ENCODE data around the gene IGSF3.
"Not testable (repeated sequence)": the region's sequence is repeated elsewhere in the genome, so short reads cannot be mapped to it uniquely, and the experiment has no call there.

The IGSF3 gene

DNA sequence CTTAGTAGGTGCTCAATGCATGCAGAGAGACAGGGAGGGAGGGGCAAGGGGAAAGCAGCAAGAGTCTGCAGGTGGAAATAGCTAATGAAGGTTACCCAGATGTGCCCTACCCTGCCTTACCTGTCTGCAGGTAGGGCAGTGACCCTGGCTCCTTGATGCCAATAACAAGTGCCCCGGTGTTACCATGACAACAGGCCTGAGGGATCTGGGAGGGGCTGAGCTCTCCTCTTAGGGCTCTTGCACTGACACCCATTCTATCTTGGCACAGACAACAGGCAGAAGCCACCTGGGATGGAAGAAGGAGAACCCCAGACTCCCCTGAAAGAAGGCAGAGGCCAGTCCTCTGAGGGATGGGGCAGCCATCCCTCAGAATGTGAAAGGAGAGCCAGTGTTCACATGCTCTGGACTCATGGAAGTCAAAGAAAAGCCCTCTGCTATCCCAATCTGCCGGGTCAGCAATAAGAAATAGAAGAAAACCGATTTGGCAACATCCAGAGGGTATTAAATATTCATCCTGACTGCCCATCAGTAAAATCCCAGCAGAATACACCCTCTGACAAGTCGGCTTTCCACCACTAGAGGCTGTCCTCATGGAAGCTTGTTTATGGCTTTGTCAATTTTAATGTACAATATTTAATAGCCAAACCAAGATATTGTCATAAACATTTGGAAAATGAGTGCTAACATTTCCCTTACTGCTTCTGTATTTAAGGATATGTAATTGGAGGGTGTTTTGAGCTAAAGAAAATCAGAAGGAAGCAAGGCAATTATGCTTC lies 72.3 kb downstream of the IGSF3 start:
- DNase-seq = not testable (repeated sequence)

DNA sequence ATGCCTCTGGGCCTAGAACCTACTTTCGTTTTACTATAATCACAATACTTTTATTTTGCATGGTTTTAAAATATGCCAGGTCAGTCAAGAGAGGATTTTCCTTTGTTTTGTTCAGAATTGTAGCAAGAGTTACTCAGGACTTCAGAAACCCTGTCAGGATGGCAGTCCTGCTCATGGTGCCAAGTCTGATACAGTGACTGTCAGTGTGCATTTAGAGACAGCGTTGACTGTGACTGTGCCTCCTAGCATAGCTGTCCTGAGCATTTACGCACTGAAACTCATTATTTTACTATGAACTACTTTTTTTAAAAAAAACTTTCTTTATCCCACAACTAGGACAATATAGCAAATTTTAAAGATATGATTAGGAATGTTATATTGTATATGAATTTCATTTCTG lies 73.6 kb downstream of the IGSF3 start:
- DNase-seq = not testable (repeated sequence)

DNA sequence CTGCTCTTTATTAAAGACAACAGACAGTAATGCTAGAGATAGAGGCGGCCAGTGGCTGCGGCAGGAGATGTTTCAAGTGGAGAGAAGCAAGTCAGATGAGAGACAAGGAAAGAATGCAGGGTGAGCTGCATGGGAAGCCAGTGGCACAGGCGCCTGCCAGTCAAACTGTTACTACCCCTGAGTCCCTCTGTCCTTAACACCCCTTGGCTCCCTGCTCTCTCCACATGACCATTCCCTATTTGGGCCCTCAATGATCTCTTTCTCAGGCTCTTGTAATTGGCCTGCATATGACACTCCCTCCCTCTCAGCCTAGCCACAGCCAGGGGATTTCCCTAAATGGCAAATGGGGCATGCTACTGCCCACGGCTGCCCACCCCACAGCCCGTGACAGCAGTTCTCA lies 74.1 kb downstream of the IGSF3 start:
- not testable (repeated sequence) for DNase-seq

DNA sequence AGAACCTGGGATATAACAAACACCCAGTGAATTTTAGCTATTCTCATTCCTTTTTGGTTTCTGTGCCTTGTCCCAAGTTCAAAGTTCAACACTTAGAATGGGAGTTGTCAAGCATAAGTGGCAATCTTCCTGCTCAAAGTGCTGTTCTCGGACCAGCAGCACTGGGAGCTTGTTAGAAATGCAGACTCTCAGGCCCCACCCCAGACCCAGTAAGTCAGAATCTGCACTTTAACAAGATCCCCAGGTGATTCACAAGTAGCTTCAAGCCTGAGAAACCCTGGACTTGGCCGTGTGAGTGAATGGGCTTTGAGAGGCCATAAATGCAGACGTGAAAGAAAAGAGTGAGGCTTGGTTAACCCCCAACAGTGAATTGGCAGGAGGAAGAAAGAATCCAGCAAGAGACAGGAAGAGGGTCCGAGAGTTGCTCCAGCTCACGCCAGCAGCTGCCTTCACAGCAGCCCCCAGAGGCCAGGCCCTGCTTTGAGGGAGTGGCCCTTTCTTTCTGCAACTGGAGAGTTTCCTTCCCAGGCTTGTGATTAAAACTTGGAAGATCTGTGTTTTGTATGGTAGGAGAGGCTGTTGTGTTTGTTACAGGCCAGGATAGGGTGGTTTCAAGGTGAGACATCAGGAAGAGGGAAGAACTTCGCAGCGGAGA lies 75.5 kb downstream of the IGSF3 start:
- not testable (repeated sequence) for DNase-seq

DNA sequence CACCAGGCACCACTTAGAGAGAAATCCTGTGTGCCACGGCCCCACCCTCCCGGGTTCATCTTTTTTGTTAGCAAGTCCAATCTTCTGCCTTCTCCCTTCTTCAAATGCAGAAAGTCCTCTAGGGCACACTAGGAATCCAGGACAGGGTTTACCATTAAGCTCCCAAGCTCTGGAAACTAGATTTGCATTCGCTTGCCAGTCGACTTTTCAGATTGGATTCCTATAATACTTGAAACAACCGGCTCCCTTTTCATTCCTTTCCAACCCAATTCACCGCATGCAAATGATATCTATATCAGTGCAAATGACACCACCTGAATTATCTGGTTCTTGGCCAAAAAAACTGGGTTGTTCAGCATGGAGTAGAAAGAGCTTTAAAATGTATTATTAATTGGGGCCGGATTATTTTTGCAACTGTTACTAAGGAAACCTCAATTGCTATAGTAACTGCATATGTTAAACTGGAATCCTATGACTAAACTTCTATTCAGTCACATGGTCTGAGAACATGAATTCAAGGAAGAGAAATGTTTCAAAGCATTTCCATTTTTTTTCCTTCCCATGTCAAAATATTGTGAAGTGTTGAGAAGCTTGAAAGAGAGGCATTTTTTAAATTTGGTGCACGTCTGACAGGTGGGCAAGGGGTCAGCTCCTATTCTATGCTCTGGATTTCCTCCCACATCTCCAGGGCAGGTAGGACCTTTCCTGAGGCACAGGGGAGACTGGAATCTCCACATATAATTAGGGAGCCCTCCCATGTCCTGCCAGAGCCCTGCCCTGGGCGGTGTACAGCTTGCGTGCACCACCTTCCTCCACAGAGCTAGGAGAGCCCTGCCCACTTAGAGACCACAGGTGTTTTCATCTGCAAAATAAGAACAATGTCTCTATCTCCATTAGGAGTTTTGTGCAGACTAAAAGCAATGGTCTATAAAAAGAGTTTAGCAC lies 76.3 kb downstream of the IGSF3 start:
- not testable (repeated sequence) for DNase-seq

DNA sequence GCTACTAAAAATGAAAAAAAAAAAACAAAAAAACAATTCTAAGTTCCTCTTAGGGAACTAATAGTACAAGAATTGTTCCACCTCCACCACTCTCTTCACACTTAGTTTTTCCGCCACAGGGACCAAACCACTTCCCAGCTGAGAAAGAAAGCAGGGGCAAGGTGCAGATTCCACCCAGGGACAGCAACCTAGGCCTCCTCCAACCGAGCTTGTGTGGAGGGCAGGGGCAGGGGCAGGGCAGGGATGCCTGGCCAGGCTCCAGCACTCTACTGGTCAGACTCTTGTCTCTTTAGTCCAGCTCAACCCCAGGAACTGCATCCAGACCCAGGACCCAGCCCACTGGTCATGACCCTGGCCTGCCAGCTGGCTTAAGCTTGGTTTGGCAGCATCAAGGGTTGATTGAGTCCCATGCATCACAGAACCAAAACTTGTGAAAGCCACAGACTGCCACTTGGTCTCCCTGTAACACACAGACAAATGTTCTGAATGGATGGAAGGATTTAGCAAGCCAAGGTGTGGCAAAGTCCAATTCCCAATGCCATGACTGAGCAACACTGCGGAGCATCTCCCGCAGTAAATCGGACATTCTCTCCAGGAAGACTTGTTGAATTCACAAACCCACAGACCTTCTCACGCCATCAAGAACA lies 77.1 kb downstream of the IGSF3 start:
- DNase-seq = not testable (repeated sequence)

DNA sequence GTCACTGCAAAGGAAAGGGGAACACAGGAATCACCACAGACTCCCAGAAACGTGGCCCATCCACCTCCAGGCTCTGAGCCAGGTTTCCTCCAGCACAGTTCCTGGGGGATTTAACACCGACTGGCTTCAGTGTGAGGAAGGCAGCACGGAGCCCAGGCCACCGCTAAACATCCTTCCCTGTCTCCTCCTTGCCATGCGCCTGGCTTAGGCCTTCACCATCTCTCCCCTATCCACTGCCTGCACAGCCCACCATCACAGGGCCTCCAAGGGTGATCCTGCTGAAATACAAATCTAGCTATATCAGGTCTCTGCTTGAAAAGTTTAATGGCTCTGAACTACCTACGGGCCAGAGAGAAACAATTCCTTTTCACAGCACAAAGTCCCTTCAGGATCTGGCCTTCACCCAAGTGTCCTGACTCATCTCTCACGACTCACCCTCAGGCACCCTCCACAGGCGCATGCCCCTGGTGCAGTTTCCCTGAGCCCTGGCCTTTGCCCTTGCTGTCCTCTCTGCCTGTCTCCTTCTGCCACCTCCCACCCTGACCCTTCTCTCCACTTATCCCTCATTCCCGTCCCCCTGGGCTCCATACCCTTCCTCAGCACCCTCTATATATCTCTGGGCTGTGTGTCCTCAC lies 78.3 kb downstream of the IGSF3 start:
- not testable (repeated sequence) for DNase-seq

DNA sequence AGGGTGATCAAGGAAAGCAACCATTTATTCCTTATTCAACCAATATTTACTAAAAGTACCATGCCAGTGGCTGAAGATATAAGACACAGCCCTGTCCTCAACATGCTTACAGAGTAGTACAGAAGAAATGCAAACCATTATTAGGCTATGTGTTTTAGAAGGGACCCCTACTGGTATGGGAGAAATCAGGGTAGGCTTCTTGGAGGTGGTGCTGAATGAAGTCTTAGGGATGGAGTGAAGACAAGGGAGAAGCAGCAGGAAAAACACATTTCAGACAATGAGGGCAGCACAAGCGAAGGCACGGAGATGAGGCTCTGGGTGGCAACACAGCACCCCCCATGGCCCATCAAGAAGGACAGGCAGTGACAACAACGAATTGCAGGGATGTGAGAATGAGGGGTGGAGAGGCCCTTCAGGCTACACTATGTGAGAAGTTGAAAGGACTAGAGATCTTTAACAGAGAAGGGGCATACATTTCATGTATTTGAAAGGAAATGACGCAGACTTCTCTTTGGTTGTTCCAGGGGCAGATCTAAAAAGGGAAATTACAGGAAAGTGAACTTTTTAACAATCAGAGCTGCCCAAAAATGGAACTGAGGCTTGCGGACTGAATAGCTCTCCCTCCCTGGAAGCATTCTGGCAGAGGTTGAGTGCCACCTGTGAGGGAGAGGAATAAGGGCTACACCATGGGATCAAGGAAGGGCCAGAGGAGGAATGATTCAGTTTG lies 79.9 kb downstream of the IGSF3 start:
- DNase-seq = no peak

DNA sequence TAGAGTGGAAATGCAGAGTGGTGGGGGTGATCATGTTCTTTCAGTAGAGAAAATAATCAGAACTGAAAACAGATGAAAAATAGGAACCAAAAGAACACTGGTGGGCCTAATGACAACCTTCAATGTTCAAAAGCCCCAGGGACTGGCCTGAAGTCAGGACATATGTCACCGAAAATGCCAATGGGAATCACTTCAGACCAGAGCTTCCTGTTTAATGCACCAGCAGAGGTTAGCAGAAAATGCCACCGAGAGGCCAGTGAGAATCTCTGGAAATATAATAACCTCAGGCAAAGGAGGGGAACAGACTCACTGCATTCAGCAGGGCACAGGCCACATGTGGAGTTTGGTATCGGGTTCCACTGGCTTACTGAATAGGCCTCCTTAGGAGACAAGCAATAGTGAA lies 80.8 kb downstream of the IGSF3 start:
- no peak for DNase-seq

DNA sequence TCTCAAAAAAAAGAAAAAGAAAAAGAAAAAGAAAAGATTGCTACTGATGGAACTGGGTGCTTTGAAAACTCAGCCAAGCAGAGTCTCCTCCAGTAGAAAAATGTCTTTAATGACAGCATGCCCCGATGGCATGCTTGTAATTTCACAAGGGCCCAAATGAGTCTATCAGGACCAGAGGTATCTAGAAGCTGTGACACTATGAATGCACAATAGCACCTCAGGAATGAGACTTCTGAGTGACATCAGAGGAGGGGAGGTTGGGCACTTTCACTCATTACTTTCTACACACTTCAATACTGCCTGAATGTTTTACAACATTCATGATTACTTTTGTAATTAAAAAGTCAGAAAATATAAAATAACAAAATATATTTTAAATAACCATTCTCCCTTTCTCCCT lies 81.6 kb downstream of the IGSF3 start:
- no peak for DNase-seq

DNA sequence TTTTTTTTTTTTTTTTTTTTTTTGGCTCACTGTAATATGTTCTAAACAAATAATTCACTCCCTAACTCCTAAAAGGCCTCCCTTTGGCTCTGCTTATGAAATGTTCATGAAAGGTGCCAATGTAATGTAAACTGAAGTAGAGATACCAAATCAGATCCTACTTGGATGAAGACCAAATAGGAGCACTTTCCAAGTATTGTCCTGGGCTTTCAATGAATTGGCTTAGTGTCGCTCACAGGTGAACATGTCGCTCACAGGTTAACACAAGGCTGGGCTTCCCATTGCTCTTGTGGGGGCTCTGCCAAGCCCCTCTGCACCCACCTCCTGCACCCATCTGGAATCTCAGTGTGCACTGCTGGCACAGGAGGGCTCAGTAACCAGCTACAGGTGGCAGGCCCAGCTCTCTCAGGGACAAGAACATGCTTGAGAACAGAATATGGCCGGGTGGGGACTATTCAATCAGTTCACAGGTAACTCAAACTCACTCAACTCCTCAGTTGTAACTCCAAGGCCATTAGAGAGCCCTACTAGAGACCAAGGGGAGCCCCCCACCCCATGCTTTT lies 86.1 kb downstream of the IGSF3 start:
- no peak for DNase-seq

DNA sequence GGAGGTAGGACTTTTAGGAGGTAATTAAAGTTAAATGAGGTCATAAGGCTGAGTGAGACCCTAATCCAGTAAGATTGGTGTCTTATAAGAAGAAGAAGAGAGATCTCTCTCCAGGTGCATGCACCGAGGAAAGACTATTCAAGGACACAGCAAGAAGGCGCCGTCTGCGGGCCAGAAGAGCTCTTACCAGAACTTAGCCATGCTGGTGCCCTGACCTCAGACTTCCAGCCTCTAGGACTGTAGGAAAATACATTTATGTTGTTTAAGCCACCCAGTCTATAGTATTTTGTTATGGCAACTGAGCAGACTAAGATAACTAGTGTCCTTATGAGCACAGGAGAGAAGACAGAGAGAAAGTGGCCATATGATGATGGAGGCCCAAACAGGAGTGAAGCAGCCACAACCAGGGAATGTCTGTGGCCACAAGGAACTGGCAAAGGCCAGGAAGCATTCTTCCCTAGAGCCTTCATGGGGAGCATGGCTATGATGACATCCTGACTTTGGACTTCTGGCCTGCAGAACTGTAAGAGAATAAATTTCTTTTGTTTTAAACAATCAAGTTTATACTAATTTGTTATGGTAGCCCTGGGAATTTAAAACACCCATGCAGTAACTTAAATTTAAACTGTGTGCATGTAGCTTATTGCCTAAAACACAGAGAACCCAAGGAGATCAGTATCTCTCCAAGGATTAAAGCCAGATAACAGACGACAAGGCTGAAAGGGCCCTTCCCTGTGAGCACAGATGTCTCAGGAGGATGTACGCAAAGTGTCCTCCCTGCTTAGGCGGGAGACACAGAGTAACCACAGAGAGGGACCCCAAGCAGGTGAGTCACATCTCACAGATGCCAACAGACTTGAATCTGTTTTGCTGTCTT lies 86.8 kb downstream of the IGSF3 start:
- no peak for DNase-seq

DNA sequence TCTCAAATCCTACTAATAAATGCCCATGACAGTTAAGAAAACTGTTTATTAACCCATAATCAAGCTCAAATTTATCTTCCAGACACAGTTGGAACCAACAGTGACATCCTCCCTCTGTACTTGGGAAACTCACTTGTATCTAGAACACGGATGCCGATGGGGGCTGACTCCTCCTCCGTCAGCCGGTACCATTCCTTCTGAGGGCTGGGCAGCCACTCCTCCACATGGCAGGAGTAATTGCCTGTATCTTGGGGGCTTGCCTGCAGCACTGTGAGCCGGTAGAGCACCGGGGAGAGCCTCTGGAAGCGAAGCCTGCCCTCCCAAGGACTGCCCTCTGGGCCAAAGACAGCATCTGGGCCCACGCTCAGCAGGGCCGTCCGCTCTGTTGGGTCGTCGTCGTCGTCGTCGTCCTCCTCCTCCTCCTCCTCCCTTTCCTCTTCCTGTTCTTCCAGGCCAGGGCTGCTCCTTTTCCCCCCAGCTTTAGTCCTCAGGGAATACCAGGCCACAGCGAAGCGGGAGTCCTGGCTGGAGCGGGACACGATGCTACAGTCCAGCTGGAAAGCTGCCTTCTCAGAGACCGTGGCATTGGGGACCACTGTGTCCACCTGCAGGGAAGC lies 88.2 kb downstream of the IGSF3 start:
- no peak for DNase-seq

DNA sequence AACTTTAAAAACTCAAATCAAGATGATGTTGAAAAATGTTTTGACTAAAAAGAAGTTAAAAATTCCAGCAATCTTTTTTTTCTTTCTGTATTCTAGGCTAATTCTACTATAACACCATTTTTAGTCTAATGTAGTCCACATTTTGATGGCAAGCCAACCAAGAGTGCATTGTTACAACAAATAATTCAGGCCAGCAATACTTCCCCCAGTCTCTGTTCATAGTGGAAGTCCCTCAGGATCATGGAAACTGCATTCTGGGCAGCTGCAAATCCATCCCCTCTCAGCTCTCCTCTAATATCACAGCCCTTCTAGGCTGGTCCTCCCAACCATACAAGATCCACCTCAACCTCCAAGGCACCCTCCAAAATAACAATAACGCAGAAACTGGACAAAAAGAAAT lies 89.0 kb downstream of the IGSF3 start:
- no peak for DNase-seq

DNA sequence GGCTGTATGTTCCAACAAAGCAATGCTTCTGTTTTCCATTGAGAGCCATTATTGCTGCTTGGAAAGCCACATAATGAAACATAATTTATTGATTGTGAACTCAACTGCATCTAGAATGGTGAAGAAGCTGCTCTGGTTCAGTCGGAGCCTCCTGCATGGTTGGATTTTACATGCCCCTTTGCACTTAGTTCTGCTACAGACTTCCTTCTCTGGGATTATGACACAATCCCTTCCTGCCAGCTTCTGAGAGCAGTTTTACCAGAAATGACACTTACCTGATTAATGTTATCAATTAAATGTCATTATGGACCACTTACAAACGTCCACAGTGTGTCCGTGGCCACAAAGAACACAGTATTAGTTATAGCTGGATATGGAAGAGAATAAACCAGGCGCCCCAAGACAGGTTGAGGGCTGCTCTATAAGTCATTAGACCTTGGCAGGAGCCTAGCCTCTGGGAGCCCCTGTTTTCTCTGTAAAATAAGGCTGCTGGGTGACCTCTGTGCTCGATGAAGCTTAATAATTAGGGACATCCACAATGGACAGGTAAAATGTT lies 89.7 kb downstream of the IGSF3 start:
- DNase-seq = no peak

DNA sequence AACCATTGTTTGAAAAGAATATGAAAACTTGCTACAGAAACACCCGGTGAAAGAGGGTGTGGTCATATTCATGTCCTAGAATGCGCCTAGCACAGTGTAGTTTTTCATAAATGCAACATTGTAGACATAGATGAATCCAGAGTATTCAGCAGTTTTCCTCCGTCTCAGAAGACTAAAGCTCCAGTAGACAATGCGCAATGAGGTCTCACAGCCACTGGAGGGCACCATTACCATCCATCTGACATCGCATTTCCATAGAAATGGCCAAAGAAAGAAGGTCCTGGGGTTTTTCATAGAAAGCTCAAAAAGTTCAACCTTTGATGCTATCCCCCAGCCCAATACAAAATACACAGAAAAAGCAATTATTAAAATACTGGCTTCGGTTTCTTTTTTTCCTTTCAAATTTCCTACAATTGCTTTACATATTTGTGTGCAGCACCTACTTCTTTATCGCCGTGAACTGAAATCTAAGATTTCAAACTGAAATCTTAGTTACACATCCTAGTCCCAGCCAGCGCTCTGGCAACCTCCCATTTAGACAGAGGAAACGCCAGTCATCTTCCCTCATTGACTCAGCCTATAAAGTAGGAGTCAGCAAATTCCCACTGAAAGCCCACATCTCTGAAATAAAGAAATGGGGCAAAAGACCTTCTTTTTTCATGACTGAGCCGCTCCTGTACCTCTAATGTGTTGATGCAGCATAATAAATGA lies 92.8 kb downstream of the IGSF3 start:
- peak; percentile 78 for DNase-seq

DNA sequence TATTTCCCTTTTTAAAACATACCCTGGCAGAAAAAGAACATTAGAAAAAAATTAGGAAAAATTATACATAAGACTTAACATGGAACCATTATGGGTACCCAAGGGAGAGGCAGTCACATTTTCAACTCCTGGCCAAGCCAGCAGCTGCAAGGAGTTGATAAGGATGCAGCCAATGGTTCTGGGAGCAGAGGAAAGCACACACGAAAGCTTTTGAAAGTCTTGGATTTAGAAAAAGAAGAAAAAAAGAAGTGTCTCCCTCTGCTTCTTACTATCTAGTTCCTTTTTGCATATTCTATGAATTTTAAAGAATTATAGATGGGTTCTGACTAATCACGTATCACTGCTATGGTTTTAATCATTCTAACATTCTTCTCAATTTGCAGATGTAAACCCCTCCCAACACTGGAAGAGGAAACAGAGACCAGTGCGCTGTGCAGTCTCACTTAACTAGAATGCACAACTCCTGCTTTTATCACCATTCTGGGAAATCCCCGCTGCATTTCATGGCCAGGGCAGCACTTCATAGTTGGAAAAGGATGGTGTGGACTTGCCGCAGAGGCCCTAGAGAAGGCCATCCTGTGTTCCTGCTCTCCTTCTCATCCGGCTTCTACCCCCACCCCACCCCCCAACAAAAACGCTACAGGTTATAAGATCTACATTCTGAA lies 94.0 kb downstream of the IGSF3 start:
- DNase-seq = no peak

DNA sequence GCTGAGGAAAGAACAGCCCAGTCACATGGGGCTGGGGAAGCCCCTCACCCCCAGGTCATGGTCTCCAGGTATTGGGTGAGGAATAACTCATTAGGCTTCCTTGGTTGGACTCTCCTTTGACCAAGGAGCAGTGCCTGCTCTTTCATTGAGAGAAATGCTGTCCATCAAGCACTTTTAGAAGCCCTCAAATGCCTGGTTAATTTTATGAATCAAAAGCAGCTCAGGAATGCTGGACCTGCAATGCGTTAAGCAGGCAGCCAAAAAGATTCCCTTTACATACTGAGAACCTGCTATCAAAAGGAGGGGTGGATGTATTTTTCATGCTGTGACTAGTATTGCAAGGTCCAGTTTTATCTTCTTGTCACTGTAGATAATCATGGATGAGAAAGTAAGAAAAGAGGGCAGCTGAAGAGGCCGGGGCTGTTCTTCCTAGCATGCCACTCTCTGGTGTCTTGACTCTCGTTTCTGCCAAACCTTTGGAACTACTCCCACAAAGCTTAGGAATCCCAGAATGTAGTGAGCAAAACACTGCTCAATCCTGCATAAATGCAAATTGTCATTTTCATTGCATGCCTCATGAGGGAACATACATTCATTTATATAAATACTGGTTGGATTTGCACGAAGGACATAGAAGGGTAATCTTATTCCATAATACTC lies 94.6 kb downstream of the IGSF3 start:
- no peak for DNase-seq

Data from right forelimb (tissue), 1 donor.